Ishikawa (cell line): Measurements from ENCODE around the gene TPM2.

Source experiments
- CEBPB ChIP-seq: IDR thresholded peaks from 2 replicates; pipeline ENCODE4 v1.6.1; 2012
- CREB1 ChIP-seq: IDR thresholded peaks from 2 replicates; pipeline ENCODE4 v1.6.1; 2012; ENCODE audit warnings: low read depth
- EGR1 ChIP-seq: IDR thresholded peaks from 2 replicates; pipeline ENCODE4 v1.6.1; 2012
- EP300 ChIP-seq: IDR thresholded peaks from 2 replicates; pipeline ENCODE4 v1.6.1; 2012; ENCODE audit warnings: borderline replicate concordance
- FOXM1 ChIP-seq: IDR thresholded peaks from 2 replicates; pipeline ENCODE4 v1.6.1; 2012; ENCODE audit warnings: low read depth, borderline replicate concordance
- MAX ChIP-seq: IDR thresholded peaks from 2 replicates; pipeline ENCODE4 v1.6.1; 2012
- NFIC ChIP-seq: IDR thresholded peaks from 2 replicates; pipeline ENCODE4 v1.6.1; 2012
- RAD21 ChIP-seq: IDR thresholded peaks from 2 replicates; pipeline ENCODE4 v1.6.1; 2012; ENCODE audit warnings: low read depth
- REST ChIP-seq: IDR thresholded peaks from 2 replicates; pipeline ENCODE4 v1.6.1; 2012; ENCODE audit warnings: low read depth, mild to moderate bottlenecking
- TAF1 ChIP-seq: IDR thresholded peaks from 2 replicates; pipeline ENCODE4 v1.6.1; 2012; ENCODE audit warnings: low read depth, mild to moderate bottlenecking
- TCF12 ChIP-seq: IDR thresholded peaks from 2 replicates; pipeline ENCODE4 v1.6.1; 2012; ENCODE audit warnings: low read depth
- TEAD4 ChIP-seq: IDR thresholded peaks from 2 replicates; pipeline ENCODE4 v1.6.1; 2012
- USF1 ChIP-seq: IDR thresholded peaks from 2 replicates; pipeline ENCODE4 v1.6.1; 2012
- YY1 ChIP-seq: IDR thresholded peaks from 2 replicates; pipeline ENCODE4 v1.6.1; 2012; ENCODE audit warnings: low read depth
- ZBTB7A ChIP-seq: IDR thresholded peaks from 2 replicates; pipeline ENCODE4 v1.6.1; 2012; ENCODE audit warnings: low read depth

TPM2 gene

GRCh38 chr9:35736201-35736633 is 46.5 kb upstream of the TPM2 start:
- no peak for TF ChIP-seq EGR1
- no peak for TF ChIP-seq ZBTB7A
- TF ChIP-seq TEAD4, result no peak
- TF ChIP-seq RAD21, result peak; percentile 65

GRCh38 chr9:35734096-35734495 is 44.4 kb upstream of the TPM2 start:
- no peak for TF ChIP-seq RAD21
- TF ChIP-seq MAX, result no peak
- no peak for TF ChIP-seq USF1

GRCh38 chr9:35732800-35733541 is 43.2 kb upstream of the TPM2 start:
- TF ChIP-seq YY1 (no peak), ZBTB7A (no peak), REST (no peak), MAX (no peak; the same call in 1 of the 2 replicates), TCF12 (no peak), CEBPB (no peak), TAF1 (no peak; the same call in 1 of the 2 replicates), FOXM1 (no peak), EP300 (no peak), TEAD4 (no peak; the same call in 1 of the 2 replicates), EGR1 (no peak), RAD21 (no peak), NFIC (no peak), CREB1 (no peak), USF1 (no peak)

- TF ChIP-seq NFIC, result no peak
- TF ChIP-seq EP300, result peak; percentile 54; the same call in 1 of the 2 replicates
- 0 out of 2 replicates have a peak, but pooled peaks have one; percentile 6 for TF ChIP-seq EGR1
- TF ChIP-seq MAX, result peak; percentile 74
- peak; percentile 88 for TF ChIP-seq CREB1
- peak; percentile 52 for TF ChIP-seq TEAD4
- peak; percentile 55; the same call in 1 of the 2 replicates for TF ChIP-seq TAF1
- TF ChIP-seq REST, result no peak
- TF ChIP-seq USF1, result no peak
- TF ChIP-seq TCF12, result peak; percentile 76; the same call in 1 of the 2 replicates
- TF ChIP-seq CEBPB, result no peak
- peak; percentile 31; the same call in 1 of the 2 replicates for TF ChIP-seq FOXM1
- peak; percentile 62; the same call in 1 of the 2 replicates for TF ChIP-seq ZBTB7A
- TF ChIP-seq RAD21, result no peak
- TF ChIP-seq YY1, result 0 out of 2 replicates have a peak, but pooled peaks have one; percentile 21
Observed at GRCh38 chr9:35732185-35732799, 42.6 kb upstream of the TPM2 start, which contains the start of the genes CREB3 and TLN1. Gene CREB3, plus strand, starts transcription at chr9:35732666. Its CDS starts 107 bp downstream, at chr9:35732773. Gene TLN1, minus strand, starts transcription at chr9:35732195. Its CDS starts 6,501 bp downstream, at chr9:35725694.
